ENCODE measurements around the gene DLG2. TPM values are rescaled to one million over a fixed set of nuclear protein-coding genes. Genes with fewer than 3 reads are reported as not detected.
"Not testable (repeated sequence)": the region's sequence is repeated elsewhere in the genome, so short reads cannot be mapped to it uniquely, and the experiment has no call there.

Gene DLG2
- total RNA-seq, 1 donor from 2014 or later, result 2.4 TPM

GRCh38 chr11:84854498-84854880 lies 772.7 kb downstream of the DLG2 start:
- no peak for DNase-seq (ENCODE audit: low spot score, unreplicated experiment)
- no peak for TF ChIP-seq CTCF (IDR thresholded peaks at IDR 0.05; ENCODE audit: unreplicated experiment)
- Mint-ChIP-seq H3K27ac (no peak overlapping the region), H3K4me3 (ENCODE audit: low read depth) (no peak overlapping the region), H3K27me3 (no peaks in the 10 kb centered on the region), H3K9me3 (ENCODE audit: low read depth) (no peaks in the 10 kb centered on the region), H3K36me3 (ENCODE audit: insufficient read depth) (no peaks in the 10 kb centered on the region), H3K4me1 (ENCODE audit: low read depth) (no peaks in the 10 kb centered on the region)

- H3K36me3 Mint-ChIP-seq (ENCODE audit: insufficient read depth), result no peaks in the 10 kb centered on the region
- no peak overlapping the region for H3K27ac Mint-ChIP-seq
- H3K9me3 Mint-ChIP-seq (ENCODE audit: low read depth), result no peaks in the 10 kb centered on the region
- no peak for DNase-seq (ENCODE audit: low spot score, unreplicated experiment)
- H3K4me1 Mint-ChIP-seq (ENCODE audit: low read depth), result no peaks in the 10 kb centered on the region
- H3K27me3 Mint-ChIP-seq, result no peaks in the 10 kb centered on the region
- no peak overlapping the region for H3K4me3 Mint-ChIP-seq (ENCODE audit: low read depth)
- no peak for TF ChIP-seq CTCF (IDR thresholded peaks at IDR 0.05; ENCODE audit: unreplicated experiment)
Measured at GRCh38 chr11:84853841-84854497, 773.2 kb downstream of the DLG2 start.

- DNase-seq (ENCODE audit: low spot score, unreplicated experiment), result no peak
- H3K36me3 Mint-ChIP-seq (ENCODE audit: insufficient read depth), result no peaks in the 10 kb centered on the region
- no peaks in the 10 kb centered on the region for H3K4me1 Mint-ChIP-seq (ENCODE audit: low read depth)
- H3K27me3 Mint-ChIP-seq, result no peaks in the 10 kb centered on the region
- no peaks in the 10 kb centered on the region for H3K9me3 Mint-ChIP-seq (ENCODE audit: low read depth)
- H3K4me3 Mint-ChIP-seq (ENCODE audit: low read depth), result no peak overlapping the region
- no peak overlapping the region for H3K27ac Mint-ChIP-seq
- no peak for TF ChIP-seq CTCF (IDR thresholded peaks at IDR 0.05; ENCODE audit: unreplicated experiment)
Measured at GRCh38 chr11:84847842-84848241, 779.3 kb downstream of the DLG2 start.

- H3K27me3 Mint-ChIP-seq; H3K9me3 Mint-ChIP-seq (ENCODE audit: low read depth); H3K4me3 Mint-ChIP-seq (ENCODE audit: low read depth); DNase-seq (ENCODE audit: low spot score, unreplicated experiment); H3K4me1 Mint-ChIP-seq (ENCODE audit: low read depth); H3K27ac Mint-ChIP-seq; H3K36me3 Mint-ChIP-seq (ENCODE audit: insufficient read depth): not testable (repeated sequence)
Measured at GRCh38 chr11:84840201-84840600, 786.9 kb downstream of the DLG2 start.

- no peak for DNase-seq (ENCODE audit: low spot score, unreplicated experiment)
- no peaks in the 10 kb centered on the region for H3K27me3 Mint-ChIP-seq
- H3K9me3 Mint-ChIP-seq (ENCODE audit: low read depth), result no peaks in the 10 kb centered on the region
- TF ChIP-seq CTCF (IDR thresholded peaks at IDR 0.05; ENCODE audit: unreplicated experiment), result no peak
- H3K36me3 Mint-ChIP-seq (ENCODE audit: insufficient read depth), result no peaks in the 10 kb centered on the region
- no peak overlapping the region for H3K27ac Mint-ChIP-seq
- no peak overlapping the region for H3K4me3 Mint-ChIP-seq (ENCODE audit: low read depth)
- peaks cover 2% of the 10 kb centered on the region for H3K4me1 Mint-ChIP-seq (ENCODE audit: low read depth)
Measured at GRCh38 chr11:84837402-84838069, 789.6 kb downstream of the DLG2 start.

GRCh38 chr11:84836371-84836770 lies 790.8 kb downstream of the DLG2 start:
- peaks cover 2% of the 10 kb centered on the region for H3K4me1 Mint-ChIP-seq (ENCODE audit: low read depth)
- H3K27me3 Mint-ChIP-seq, result no peaks in the 10 kb centered on the region
- TF ChIP-seq CTCF (IDR thresholded peaks at IDR 0.05; ENCODE audit: unreplicated experiment), result no peak
- no peak for DNase-seq (ENCODE audit: low spot score, unreplicated experiment)
- no peaks in the 10 kb centered on the region for H3K9me3 Mint-ChIP-seq (ENCODE audit: low read depth)
- no peaks in the 10 kb centered on the region for H3K36me3 Mint-ChIP-seq (ENCODE audit: insufficient read depth)
- H3K4me3 Mint-ChIP-seq (ENCODE audit: low read depth), result no peak overlapping the region
- H3K27ac Mint-ChIP-seq, result no peak overlapping the region
